SK-N-SH treated with all-trans-retinoic acid at 6 μM for 48 hours (cell line): Measurements from ENCODE around the gene FAM184A.

Experiments used
- ATAC-seq: fragments of 200-7000 bp; cut with Tn5 transposase; 3 replicates; pipeline ENCODE4 v1.9.1; 2020; ENCODE audit warnings: mild to moderate bottlenecking, moderate library complexity
- ARNTL ChIP-seq: fragments of 450-650 bp; formaldehyde crosslinking; IDR thresholded peaks from 2 replicates; pipeline ENCODE4 v1.5.0; 2020; ENCODE audit warnings: low read depth, mild to moderate bottlenecking, moderate library complexity, borderline replicate concordance
- BACH2 ChIP-seq: fragments of 250-450 bp; sonication (Bioruptor Pico); IDR thresholded peaks from 2 replicates; pipeline ENCODE4 v1.9.0; 2021; ENCODE audit warnings: mild to moderate bottlenecking, borderline replicate concordance
- CSDC2 ChIP-seq: fragments of 250-450 bp; sonication (Bioruptor Pico); IDR thresholded peaks from 2 replicates; pipeline ENCODE4 v1.5.0; 2020; ENCODE audit warnings: mild to moderate bottlenecking, moderate library complexity
- CSRNP3 ChIP-seq: fragments of 250-450 bp; sonication (Bioruptor Pico); IDR thresholded peaks from 2 replicates; pipeline ENCODE4 v1.5.1; 2021; ENCODE audit warnings: mild to moderate bottlenecking, moderate library complexity
- ESRRG ChIP-seq: fragments of 250-450 bp; sonication (Bioruptor Pico); IDR thresholded peaks from 2 replicates; pipeline ENCODE4 v1.6.1; 2021; ENCODE audit warnings: mild to moderate bottlenecking
- GLIS3 ChIP-seq: fragments of 250-450 bp; sonication (Bioruptor Pico); IDR thresholded peaks from 2 replicates; pipeline ENCODE4 v1.5.0; 2020; ENCODE audit warnings: mild to moderate bottlenecking, moderate library complexity
- ISL1 ChIP-seq: fragments of 250-450 bp; sonication (Bioruptor Pico); IDR thresholded peaks from 2 replicates; pipeline ENCODE4 v2.1.2; 2022; ENCODE audit warnings: mild to moderate bottlenecking, moderate library complexity
- OSR1 ChIP-seq: fragments of 250-450 bp; sonication (Bioruptor Pico); IDR thresholded peaks from 2 replicates; pipeline ENCODE4 v1.8.0; 2022; ENCODE audit warnings: moderate library complexity, mild to moderate bottlenecking, inconsistent platforms
- PATZ1 ChIP-seq: fragments of 250-450 bp; sonication (Bioruptor Pico); IDR thresholded peaks from 2 replicates; pipeline ENCODE4 v1.8.0; 2020; ENCODE audit warnings: mild to moderate bottlenecking, moderate library complexity, borderline replicate concordance
- POU6F1 ChIP-seq: fragments of 250-450 bp; sonication (Bioruptor Pico); IDR thresholded peaks from 2 replicates; pipeline ENCODE4 v1.8.0; 2021; ENCODE audit warnings: low read depth, mild to moderate bottlenecking, moderate library complexity, borderline replicate concordance
- PPARA ChIP-seq: fragments of 250-450 bp; sonication (Bioruptor Pico); IDR thresholded peaks from 2 replicates; pipeline ENCODE4 v1.5.0; 2020; ENCODE audit warnings: mild to moderate bottlenecking, borderline replicate concordance
- RARB ChIP-seq: fragments of 250-450 bp; sonication (Bioruptor Pico); IDR thresholded peaks from 2 replicates; pipeline ENCODE4 v1.8.0; 2021; ENCODE audit warnings: mild to moderate bottlenecking, moderate library complexity
- SNAI2 ChIP-seq: fragments of 250-450 bp; sonication (Bioruptor Pico); IDR thresholded peaks from 2 replicates; pipeline ENCODE4 v1.5.0; 2020; ENCODE audit warnings: mild to moderate bottlenecking, moderate library complexity
- TCF4 ChIP-seq: fragments of 250-450 bp; sonication (Bioruptor Pico); IDR thresholded peaks from 2 replicates; pipeline ENCODE4 v1.8.0; 2021; ENCODE audit warnings: mild to moderate bottlenecking, moderate library complexity, borderline replicate concordance
- TOX ChIP-seq: fragments of 250-450 bp; sonication (Bioruptor Pico); IDR thresholded peaks from 2 replicates; pipeline ENCODE4 v1.8.0; 2021; ENCODE audit warnings: mild to moderate bottlenecking, moderate library complexity, borderline replicate concordance
- ZC3H10 ChIP-seq: fragments of 250-450 bp; sonication (Bioruptor Pico); IDR thresholded peaks from 2 replicates; pipeline ENCODE4 v1.5.1; 2021; ENCODE audit warnings: mild to moderate bottlenecking, moderate library complexity
- ZFP3 ChIP-seq: fragments of 250-450 bp; sonication (Bioruptor Pico); IDR thresholded peaks from 2 replicates; pipeline ENCODE4 v1.5.0; 2020; ENCODE audit warnings: mild to moderate bottlenecking, moderate library complexity
- ZFP30 ChIP-seq: fragments of 450-650 bp; formaldehyde crosslinking; IDR thresholded peaks from 2 replicates; pipeline ENCODE4 v1.5.0; 2022; ENCODE audit warnings: mild to moderate bottlenecking, moderate library complexity
- ZNF565 ChIP-seq: fragments of 450-650 bp; formaldehyde crosslinking; conservative IDR thresholded peaks from 2 replicates; pipeline ENCODE4 v1.5.0; 2020; ENCODE audit warnings: low read depth, mild to moderate bottlenecking, moderate library complexity
- ZNF70 ChIP-seq: fragments of 450-650 bp; formaldehyde crosslinking; IDR thresholded peaks from 2 replicates; pipeline ENCODE4 v1.5.0; 2020; ENCODE audit warnings: mild to moderate bottlenecking, moderate library complexity
- ZNF8 ChIP-seq: fragments of 450-650 bp; formaldehyde crosslinking; IDR thresholded peaks from 2 replicates; pipeline ENCODE4 v1.5.0; 2020; ENCODE audit warnings: mild to moderate bottlenecking, moderate library complexity
- TF ChIP-seq, protein P1 (sequence below): fragments of 250-450 bp; sonication (Bioruptor Pico); IDR thresholded peaks from 2 replicates; pipeline ENCODE4 v1.5.1; 2020; ENCODE audit warnings: low read depth, mild to moderate bottlenecking, moderate library complexity
- TF ChIP-seq, protein P2 (sequence below): fragments of 250-450 bp; sonication (Bioruptor Pico); IDR thresholded peaks from 2 replicates; pipeline ENCODE4 v1.5.0; 2020; ENCODE audit warnings: mild to moderate bottlenecking, moderate library complexity

The FAM184A gene

DNA sequence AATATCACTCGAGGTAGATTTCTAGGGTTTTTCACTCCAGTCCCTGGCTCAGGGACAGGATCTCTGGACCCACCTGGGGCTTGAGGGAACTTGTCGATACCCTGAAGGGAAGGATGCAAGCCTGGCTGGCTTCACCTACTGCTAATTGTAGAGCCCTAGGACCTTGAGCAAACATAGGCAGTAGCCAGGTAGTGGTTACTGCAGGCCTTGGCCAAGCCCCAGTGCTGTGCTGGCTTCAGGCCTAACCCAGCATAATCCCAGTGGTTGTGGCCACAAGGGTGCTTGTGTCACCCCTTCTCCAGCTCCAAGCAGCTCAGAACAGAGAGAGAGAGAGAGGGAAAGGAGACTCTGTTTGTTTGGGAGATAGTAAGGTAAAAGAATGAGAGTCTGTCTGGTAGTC is 137.7 kb downstream of the FAM184A start:
- no peak for ATAC-seq
- TF ChIP-seq RARB (CRISPR knock-in tag) (no peak), ZFP30 (no peak), ZFP3 (CRISPR knock-in tag) (no peak), POU6F1 (no peak), CSDC2 (no peak), PATZ1 (no peak), CSRNP3 (no peak), SNAI2 (CRISPR knock-in tag) (no peak), ZNF70 (CRISPR knock-in tag) (no peak), OSR1 (CRISPR knock-in tag) (no peak), ARNTL (CRISPR knock-in tag) (no peak), GLIS3 (CRISPR knock-in tag) (no peak), ZNF565 (CRISPR knock-in tag) (no peak), ZNF8 (CRISPR knock-in tag) (no peak), ESRRG (CRISPR knock-in tag) (no peak), PPARA (no peak), BACH2 (CRISPR knock-in tag) (no peak)
- TF ChIP-seq, protein P1, sequence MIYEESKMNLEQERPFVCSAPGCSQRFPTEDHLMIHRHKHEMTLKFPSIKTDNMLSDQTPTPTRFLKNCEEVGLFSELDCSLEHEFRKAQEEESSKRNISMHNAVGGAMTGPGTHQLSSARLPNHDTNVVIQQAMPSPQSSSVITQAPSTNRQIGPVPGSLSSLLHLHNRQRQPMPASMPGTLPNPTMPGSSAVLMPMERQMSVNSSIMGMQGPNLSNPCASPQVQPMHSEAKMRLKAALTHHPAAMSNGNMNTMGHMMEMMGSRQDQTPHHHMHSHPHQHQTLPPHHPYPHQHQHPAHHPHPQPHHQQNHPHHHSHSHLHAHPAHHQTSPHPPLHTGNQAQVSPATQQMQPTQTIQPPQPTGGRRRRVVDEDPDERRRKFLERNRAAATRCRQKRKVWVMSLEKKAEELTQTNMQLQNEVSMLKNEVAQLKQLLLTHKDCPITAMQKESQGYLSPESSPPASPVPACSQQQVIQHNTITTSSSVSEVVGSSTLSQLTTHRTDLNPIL (CRISPR knock-in tag): no peak
- TF ChIP-seq, all 23 proteins: peak for 0

GRCh38 chr6:118939683-118940082 is 138.8 kb downstream of the FAM184A start:
- ATAC-seq: no peak
- no peak for TF ChIP-seq ZC3H10 (CRISPR knock-in tag)
- TF ChIP-seq ZNF8 (CRISPR knock-in tag): no peak
- TF ChIP-seq, protein P1 (CRISPR knock-in tag): no peak
- no peak for TF ChIP-seq TOX
- TF ChIP-seq SNAI2 (CRISPR knock-in tag): no peak
- no peak for TF ChIP-seq ESRRG (CRISPR knock-in tag)
- no peak for TF ChIP-seq BACH2 (CRISPR knock-in tag)
- no peak for TF ChIP-seq CSDC2
- no peak for TF ChIP-seq PATZ1
- TF ChIP-seq ISL1: no peak
- no peak for TF ChIP-seq GLIS3 (CRISPR knock-in tag)
- TF ChIP-seq CSRNP3: no peak
- TF ChIP-seq, protein P2, sequence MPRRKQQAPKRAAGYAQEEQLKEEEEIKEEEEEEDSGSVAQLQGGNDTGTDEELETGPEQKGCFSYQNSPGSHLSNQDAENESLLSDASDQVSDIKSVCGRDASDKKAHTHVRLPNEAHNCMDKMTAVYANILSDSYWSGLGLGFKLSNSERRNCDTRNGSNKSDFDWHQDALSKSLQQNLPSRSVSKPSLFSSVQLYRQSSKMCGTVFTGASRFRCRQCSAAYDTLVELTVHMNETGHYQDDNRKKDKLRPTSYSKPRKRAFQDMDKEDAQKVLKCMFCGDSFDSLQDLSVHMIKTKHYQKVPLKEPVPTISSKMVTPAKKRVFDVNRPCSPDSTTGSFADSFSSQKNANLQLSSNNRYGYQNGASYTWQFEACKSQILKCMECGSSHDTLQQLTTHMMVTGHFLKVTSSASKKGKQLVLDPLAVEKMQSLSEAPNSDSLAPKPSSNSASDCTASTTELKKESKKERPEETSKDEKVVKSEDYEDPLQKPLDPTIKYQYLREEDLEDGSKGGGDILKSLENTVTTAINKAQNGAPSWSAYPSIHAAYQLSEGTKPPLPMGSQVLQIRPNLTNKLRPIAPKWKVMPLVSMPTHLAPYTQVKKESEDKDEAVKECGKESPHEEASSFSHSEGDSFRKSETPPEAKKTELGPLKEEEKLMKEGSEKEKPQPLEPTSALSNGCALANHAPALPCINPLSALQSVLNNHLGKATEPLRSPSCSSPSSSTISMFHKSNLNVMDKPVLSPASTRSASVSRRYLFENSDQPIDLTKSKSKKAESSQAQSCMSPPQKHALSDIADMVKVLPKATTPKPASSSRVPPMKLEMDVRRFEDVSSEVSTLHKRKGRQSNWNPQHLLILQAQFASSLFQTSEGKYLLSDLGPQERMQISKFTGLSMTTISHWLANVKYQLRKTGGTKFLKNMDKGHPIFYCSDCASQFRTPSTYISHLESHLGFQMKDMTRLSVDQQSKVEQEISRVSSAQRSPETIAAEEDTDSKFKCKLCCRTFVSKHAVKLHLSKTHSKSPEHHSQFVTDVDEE (CRISPR knock-in tag): no peak
- no peak for TF ChIP-seq ZFP30
- no peak for TF ChIP-seq OSR1 (CRISPR knock-in tag)
- TF ChIP-seq POU6F1: no peak
- no peak for TF ChIP-seq ARNTL (CRISPR knock-in tag)
- no peak for TF ChIP-seq TCF4 (CRISPR knock-in tag)
- no peak for TF ChIP-seq ZNF565 (CRISPR knock-in tag)
